GM12891 (cell line): ENCODE measurements around the gene LRRC38.
"Not testable (repeated sequence)": the region's sequence is repeated elsewhere in the genome, so short reads cannot be mapped to it uniquely, and the experiment has no call there.

Experiments used
- DNase-seq: peaks from one replicate; pipeline ENCODE4 v3.0.0; 2011; ENCODE audit warnings: low spot score; ENCODE audit not compliant: insufficient read length
- FAIRE-seq: peaks from 2 replicates; lab custom pipeline; 2011; peaks lifted over from hg19 to GRCh38; lab: Jason Lieb, UNC
- PAX5 ChIP-seq: IDR thresholded peaks from 2 replicates; pipeline ENCODE4 v1.6.1; 2011; ENCODE audit warnings: low read length, moderate library complexity, mild to moderate bottlenecking; ENCODE audit not compliant: insufficient read depth, severe bottlenecking
- POLR2A ChIP-seq: IDR thresholded peaks from 2 replicates; pipeline ENCODE4 v1.6.1; 2011; ENCODE audit warnings: low read depth, low read length, control low read depth
- POLR2AphosphoS5 ChIP-seq: IDR thresholded peaks from 2 replicates; pipeline ENCODE4 v1.6.1; 2011; ENCODE audit warnings: low read depth, low read length, control low read depth
- POU2F2 ChIP-seq: IDR thresholded peaks from 2 replicates; pipeline ENCODE4 v1.6.1; 2011; ENCODE audit warnings: low read depth, mild to moderate bottlenecking, control low read depth, low read length, moderate library complexity
- SPI1 ChIP-seq: IDR thresholded peaks from 2 replicates; pipeline ENCODE4 v1.6.1; 2011; ENCODE audit warnings: low read depth, low read length, control low read depth
- TAF1 ChIP-seq: IDR thresholded peaks from 2 replicates; pipeline ENCODE4 v1.6.1; 2011; ENCODE audit warnings: low read depth, low read length, control low read depth

The LRRC38 gene

GRCh38 chr1:13443335-13443979 is 70.3 kb downstream of the LRRC38 start:
- DNase-seq: no peak
- no peak for FAIRE-seq
- no peak for TF ChIP-seq TAF1
- TF ChIP-seq SPI1: no peak
- TF ChIP-seq POLR2A: no peak
- no peak for TF ChIP-seq PAX5
- TF ChIP-seq POU2F2: no peak
- TF ChIP-seq POLR2AphosphoS5: no peak

GRCh38 chr1:13439104-13439783 is 74.6 kb downstream of the LRRC38 start:
- DNase-seq, FAIRE-seq: not testable (repeated sequence)

GRCh38 chr1:13435458-13435857 is 78.3 kb downstream of the LRRC38 start:
- DNase-seq (no peak), FAIRE-seq (no peak)
- no peak for TF ChIP-seq SPI1
- TF ChIP-seq POLR2A: no peak
- TF ChIP-seq POLR2AphosphoS5: no peak
- no peak for TF ChIP-seq PAX5
- no peak for TF ChIP-seq POU2F2
- TF ChIP-seq TAF1: no peak

- DNase-seq, FAIRE-seq: not testable (repeated sequence)
These were observed 80.0 kb downstream of the LRRC38 start for GRCh38 chr1:13433694-13434358.

- TF ChIP-seq TAF1: no peak
- FAIRE-seq (no peak), DNase-seq (no peak)
These were observed 81.6 kb downstream of the LRRC38 start for GRCh38 chr1:13432251-13432650.

GRCh38 chr1:13430495-13430894 is 83.3 kb downstream of the LRRC38 start:
- FAIRE-seq: no peak
- no peak for DNase-seq
- TF ChIP-seq POU2F2 (no peak), POLR2AphosphoS5 (no peak), POLR2A (no peak), SPI1 (no peak), TAF1 (no peak), PAX5 (no peak)
